Lower lobe of right lung (tissue), 2 donors: Measurements from ENCODE around the gene CYP8B1. TPM values are rescaled to one million over a fixed set of nuclear protein-coding genes. Genes with fewer than 3 reads are reported as not detected.

ENCODE experiments used
- ATAC-seq, 2 donors: fragments of 200-7000 bp; cut with Tn5 transposase; one replicate each; pipeline ENCODE4 v1.9.1; 2020 to 2022; ENCODE audit warnings: mild to moderate bottlenecking in 2 of 2, moderate library complexity in 2 of 2
- DNase-seq: peaks from one replicate; pipeline ENCODE4 v3.0.0-alpha.2; 2020
- H3K27ac ChIP-seq: fragments of 200-600 bp; one replicate; pipeline ENCODE4 v1.8.0; 2022
- H3K27me3 ChIP-seq: fragments of 200-600 bp; one replicate; pipeline ENCODE4 v1.8.0; 2022; ENCODE audit warnings: low read depth
- H3K36me3 ChIP-seq: fragments of 200-600 bp; one replicate; pipeline ENCODE4 v1.8.0; 2022; ENCODE audit warnings: mild to moderate bottlenecking
- H3K4me1 ChIP-seq: fragments of 200-600 bp; one replicate; pipeline ENCODE4 v1.8.0; 2022
- H3K4me3 ChIP-seq: fragments of 200-600 bp; one replicate; pipeline ENCODE4 v1.8.0; 2022; ENCODE audit warnings: mild to moderate bottlenecking
- H3K9me3 ChIP-seq: fragments of 200-600 bp; one replicate; pipeline ENCODE4 v1.8.0; 2022
- intact Hi-C: fragments of 100-400 bp; cut with DNase I; formaldehyde crosslinking; loops from one replicate; pipeline ENCODE4 v1.11.0; 2022
- long read RNA-seq: library from polyadenylated mRNA; unstranded; transcript quantifications from one replicate; pipeline ENCODE4 v2.0.0, GENCODE V29; 2021
- total RNA-seq: library from RNA; stranded (reverse); fragmentation: NEBNext Ultra II Directional; extraction: Animal tissue kit (Norgen Biotek cat#: 25700); gene quantifications from one replicate; pipeline ENCODE4 v1.2.1, GENCODE V29; 2021
- TF ChIP-seq, protein P1 (sequence below): fragments of 200-600 bp; IDR thresholded peaks from one replicate; pipeline ENCODE4 v1.8.0; 2022; ENCODE audit warnings: antibody characterized with exemption, mild to moderate bottlenecking
- donor health status: DM: no; HTN: yes; CAD: no; lungs with severe emphysema.

Gene CYP8B1, protein sequence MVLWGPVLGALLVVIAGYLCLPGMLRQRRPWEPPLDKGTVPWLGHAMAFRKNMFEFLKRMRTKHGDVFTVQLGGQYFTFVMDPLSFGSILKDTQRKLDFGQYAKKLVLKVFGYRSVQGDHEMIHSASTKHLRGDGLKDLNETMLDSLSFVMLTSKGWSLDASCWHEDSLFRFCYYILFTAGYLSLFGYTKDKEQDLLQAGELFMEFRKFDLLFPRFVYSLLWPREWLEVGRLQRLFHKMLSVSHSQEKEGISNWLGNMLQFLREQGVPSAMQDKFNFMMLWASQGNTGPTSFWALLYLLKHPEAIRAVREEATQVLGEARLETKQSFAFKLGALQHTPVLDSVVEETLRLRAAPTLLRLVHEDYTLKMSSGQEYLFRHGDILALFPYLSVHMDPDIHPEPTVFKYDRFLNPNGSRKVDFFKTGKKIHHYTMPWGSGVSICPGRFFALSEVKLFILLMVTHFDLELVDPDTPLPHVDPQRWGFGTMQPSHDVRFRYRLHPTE
- not detected for total RNA-seq
- long read RNA-seq, partial matches to known transcripts = 0 of 1 reads
- long read RNA-seq, other reads (novel, unspliced or antisense) = 1 of 1 reads

DNA sequence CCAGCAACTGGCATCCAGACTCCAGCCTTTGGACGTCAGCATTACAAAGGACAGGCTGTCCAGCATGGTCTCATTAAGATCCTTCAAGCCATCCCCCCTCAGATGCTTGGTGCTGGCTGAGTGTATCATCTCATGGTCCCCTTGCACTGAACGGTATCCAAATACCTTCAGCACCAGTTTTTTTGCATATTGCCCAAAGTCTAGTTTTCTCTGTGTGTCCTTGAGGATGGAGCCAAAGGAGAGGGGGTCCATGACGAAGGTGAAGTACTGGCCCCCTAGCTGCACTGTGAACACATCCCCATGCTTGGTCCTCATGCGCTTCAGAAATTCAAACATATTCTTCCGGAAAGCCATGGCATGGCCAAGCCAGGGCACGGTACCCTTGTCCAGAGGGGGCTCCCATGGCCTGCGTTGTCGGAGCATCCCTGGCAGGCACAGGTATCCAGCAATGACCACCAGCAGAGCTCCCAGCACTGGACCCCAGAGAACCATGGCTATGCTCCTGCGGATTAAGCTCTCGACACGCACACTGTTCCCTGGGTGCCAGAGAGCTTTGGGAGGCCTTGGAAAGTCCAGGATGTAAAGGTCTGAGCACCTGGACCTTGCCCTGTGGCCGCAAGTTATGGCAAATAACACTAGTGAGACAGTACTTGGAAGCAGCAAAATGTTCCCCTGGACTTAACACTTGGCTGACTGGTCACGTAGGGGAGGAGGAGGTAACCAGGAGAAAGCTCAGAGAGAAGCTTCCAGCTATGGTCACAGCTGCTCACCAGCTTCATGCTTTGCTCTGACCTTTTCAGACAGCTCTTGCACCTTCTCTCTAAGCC is at the start of gene CYP8B1:
Gene CYP8B1 (minus strand): TSS at position 555 of the 827 bp plus-strand sequence. CDS start 63 bp downstream, at position 492.
- H3K27me3 ChIP-seq = no peaks in the 10 kb centered on the region

DNA sequence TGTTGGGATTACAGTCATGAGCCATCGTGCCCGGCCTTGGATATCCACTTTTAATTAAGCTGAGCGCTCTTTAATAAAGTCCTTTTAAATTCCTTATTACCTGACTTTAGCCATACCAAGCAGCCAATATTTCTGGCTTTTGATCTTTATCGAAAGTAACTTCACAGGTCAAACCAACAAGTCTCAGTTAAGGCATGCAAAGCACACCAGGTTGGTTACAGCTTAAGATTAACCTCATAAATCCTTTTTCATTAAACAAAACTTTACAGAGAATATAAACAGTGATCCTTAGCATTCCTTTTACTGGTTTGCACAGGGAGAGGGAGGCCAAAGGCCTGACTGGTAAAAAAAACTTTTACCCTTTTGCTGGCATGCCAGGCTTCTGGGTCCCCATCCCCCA is 47.9 kb upstream of the CYP8B1 start:
- no peak overlapping the region for H3K4me3 ChIP-seq
- H3K27me3 ChIP-seq = no peaks in the 10 kb centered on the region
- peaks cover 8% of the 10 kb centered on the region for H3K9me3 ChIP-seq
- no peak overlapping the region for H3K27ac ChIP-seq
- H3K4me1 ChIP-seq = no peaks in the 10 kb centered on the region
- H3K36me3 ChIP-seq = no peaks in the 10 kb centered on the region
- DNase-seq = no peak
- intact Hi-C loops = no loop called here
- no peak for ATAC-seq
- TF ChIP-seq, protein P1, sequence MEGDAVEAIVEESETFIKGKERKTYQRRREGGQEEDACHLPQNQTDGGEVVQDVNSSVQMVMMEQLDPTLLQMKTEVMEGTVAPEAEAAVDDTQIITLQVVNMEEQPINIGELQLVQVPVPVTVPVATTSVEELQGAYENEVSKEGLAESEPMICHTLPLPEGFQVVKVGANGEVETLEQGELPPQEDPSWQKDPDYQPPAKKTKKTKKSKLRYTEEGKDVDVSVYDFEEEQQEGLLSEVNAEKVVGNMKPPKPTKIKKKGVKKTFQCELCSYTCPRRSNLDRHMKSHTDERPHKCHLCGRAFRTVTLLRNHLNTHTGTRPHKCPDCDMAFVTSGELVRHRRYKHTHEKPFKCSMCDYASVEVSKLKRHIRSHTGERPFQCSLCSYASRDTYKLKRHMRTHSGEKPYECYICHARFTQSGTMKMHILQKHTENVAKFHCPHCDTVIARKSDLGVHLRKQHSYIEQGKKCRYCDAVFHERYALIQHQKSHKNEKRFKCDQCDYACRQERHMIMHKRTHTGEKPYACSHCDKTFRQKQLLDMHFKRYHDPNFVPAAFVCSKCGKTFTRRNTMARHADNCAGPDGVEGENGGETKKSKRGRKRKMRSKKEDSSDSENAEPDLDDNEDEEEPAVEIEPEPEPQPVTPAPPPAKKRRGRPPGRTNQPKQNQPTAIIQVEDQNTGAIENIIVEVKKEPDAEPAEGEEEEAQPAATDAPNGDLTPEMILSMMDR = no peak

More for the DNA sequence above, at the start of gene CYP8B1:
- intact Hi-C loops = no loop called here
- DNase-seq = no peak
- peaks cover 10% of the 10 kb centered on the region for H3K4me1 ChIP-seq
- H3K9me3 ChIP-seq = no peaks in the 10 kb centered on the region
- ATAC-seq = no peak
- no peaks in the 10 kb centered on the region for H3K36me3 ChIP-seq
- TF ChIP-seq, protein P1 = no peak
- no peak within 1 kb of the TSS for H3K4me3 ChIP-seq
- no peak within 1 kb of the TSS for H3K27ac ChIP-seq

DNA sequence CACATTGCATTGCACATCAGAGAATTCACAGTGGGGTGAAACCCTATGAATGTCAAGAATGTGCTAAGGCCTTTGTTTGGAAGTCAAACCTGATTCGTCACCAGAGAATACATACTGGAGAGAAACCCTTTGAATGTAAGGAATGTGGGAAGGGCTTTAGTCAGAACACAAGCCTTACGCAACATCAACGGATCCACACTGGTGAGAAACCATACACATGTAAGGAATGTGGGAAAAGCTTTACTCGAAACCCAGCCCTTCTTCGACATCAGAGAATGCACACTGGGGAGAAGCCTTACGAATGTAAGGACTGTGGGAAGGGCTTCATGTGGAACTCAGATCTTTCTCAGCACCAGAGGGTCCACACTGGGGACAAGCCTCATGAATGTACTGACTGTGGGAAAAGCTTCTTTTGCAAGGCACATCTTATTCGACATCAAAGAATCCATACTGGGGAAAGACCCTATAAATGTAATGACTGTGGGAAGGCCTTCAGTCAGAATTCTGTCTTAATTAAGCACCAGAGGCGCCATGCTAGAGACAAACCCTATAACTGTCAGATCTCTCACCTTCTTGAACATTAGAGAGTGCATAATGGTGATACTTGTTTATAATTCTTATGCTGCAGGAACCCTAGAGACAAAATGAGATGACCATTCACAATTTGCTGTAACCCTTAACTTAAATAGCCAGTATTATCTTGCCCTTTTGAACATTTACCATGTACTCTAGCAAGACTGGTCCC is 39.3 kb upstream of the CYP8B1 start:
- ATAC-seq = no peak
- TF ChIP-seq, protein P1 = no peak
- H3K9me3 ChIP-seq = peaks cover 77% of the 10 kb centered on the region
- DNase-seq = no peak
- no peaks in the 10 kb centered on the region for H3K27me3 ChIP-seq
- no peaks in the 10 kb centered on the region for H3K4me1 ChIP-seq
- H3K36me3 ChIP-seq = peaks cover 29% of the 10 kb centered on the region
- intact Hi-C loops = no loop called here
- no peak overlapping the region for H3K4me3 ChIP-seq
- no peak overlapping the region for H3K27ac ChIP-seq

DNA sequence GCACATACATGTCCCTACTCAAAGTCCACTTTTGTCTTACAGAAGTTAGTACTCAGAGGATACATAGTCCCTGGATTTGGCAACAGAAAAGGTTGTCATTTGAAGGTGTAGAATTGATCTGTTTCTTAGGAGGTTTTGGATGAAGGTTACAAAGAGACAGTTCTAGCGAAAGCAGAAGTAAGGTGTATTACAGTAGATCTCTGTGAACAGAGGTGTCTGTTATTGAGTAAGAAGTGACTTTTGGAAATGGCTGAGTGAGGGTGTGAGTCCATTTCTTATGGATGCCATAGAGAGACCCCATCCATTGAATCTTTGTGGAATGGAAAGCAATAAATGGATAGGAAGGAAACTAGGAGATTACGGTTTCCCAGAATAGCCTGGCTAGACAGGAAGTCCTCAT is 35.9 kb upstream of the CYP8B1 start:
- H3K27ac ChIP-seq = no peak overlapping the region
- no peak overlapping the region for H3K4me3 ChIP-seq
- H3K36me3 ChIP-seq = peaks cover 29% of the 10 kb centered on the region
- H3K9me3 ChIP-seq = peaks cover 49% of the 10 kb centered on the region
- DNase-seq (no peak), ATAC-seq (no peak)
- TF ChIP-seq, protein P1 = no peak
- H3K27me3 ChIP-seq = no peaks in the 10 kb centered on the region
- H3K4me1 ChIP-seq = peaks cover 9% of the 10 kb centered on the region
- intact Hi-C loops = no loop called here

DNA sequence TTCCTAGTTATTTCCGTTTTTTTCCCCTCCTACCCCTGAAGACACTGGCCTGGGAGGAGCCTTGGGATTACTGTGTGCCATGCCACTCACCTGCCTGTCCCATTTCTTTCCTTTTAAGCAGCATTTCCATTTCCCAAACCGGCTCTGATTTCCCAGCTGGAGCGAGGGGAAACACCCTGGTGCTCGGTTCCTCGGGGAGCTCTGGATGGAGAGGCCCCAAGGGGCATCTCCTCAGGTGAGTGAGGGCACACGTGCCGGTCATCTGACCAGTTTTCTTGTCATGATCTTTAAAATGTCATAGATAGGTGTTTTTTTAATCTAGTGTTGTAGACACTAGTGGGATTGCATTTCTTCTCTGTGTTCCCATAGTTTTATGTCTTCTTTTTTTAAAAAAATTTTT is 33.0 kb upstream of the CYP8B1 start:
- H3K36me3 ChIP-seq = peaks cover 17% of the 10 kb centered on the region
- no peak overlapping the region for H3K27ac ChIP-seq
- intact Hi-C loops = no loop called here
- ATAC-seq (no peak), DNase-seq (no peak)
- no peak overlapping the region for H3K4me3 ChIP-seq
- peaks cover 16% of the 10 kb centered on the region for H3K4me1 ChIP-seq
- peaks cover 20% of the 10 kb centered on the region for H3K9me3 ChIP-seq
- TF ChIP-seq, protein P1 = no peak
- no peaks in the 10 kb centered on the region for H3K27me3 ChIP-seq
